MM.1S (cell line): ENCODE results near the gene NAA25.
"Not testable (repeated sequence)": the region's sequence is repeated elsewhere in the genome, so short reads cannot be mapped to it uniquely, and the experiment has no call there.

Experiments
- DNase-seq: peaks from one replicate; pipeline ENCODE4 v3.0.0-alpha.2; 2015
- H2AFZ ChIP-seq: fragments of 300-600 bp; sonication (generic); 2 replicates; pipeline ENCODE4 v1.6.0; 2016; ENCODE audit warnings: antibody characterized with exemption, low read length
- H3F3A ChIP-seq: fragments of 300-600 bp; sonication (generic); 2 replicates; pipeline ENCODE4 v1.6.1; 2016; ENCODE audit warnings: mild to moderate bottlenecking, antibody characterized with exemption, low read length, moderate library complexity, mixed read lengths; ENCODE audit not compliant: insufficient read depth
- H3K27ac ChIP-seq: fragments of 300-600 bp; sonication (generic); 2 replicates; pipeline ENCODE4 v1.5.1; 2016; ENCODE audit warnings: mild to moderate bottlenecking, low read length
- H3K27me3 ChIP-seq: fragments of 300-600 bp; sonication (generic); replicated peaks from 2 replicates; pipeline ENCODE4 v1.6.0; 2016; ENCODE audit warnings: low read length; ENCODE audit not compliant: insufficient read depth
- H3K36me3 ChIP-seq: fragments of 300-600 bp; sonication (generic); replicated peaks from 2 replicates; pipeline ENCODE4 v1.6.1; 2016; ENCODE audit warnings: mild to moderate bottlenecking, low read length, mixed read lengths; ENCODE audit not compliant: insufficient read depth
- H3K4me1 ChIP-seq: fragments of 300-600 bp; sonication (generic); 2 replicates; pipeline ENCODE4 v1.6.1; 2016; ENCODE audit warnings: low read length, mixed read lengths
- H3K4me2 ChIP-seq: fragments of 300-600 bp; sonication (generic); 2 replicates; pipeline ENCODE4 v1.6.0; 2016; ENCODE audit warnings: low read depth, low read length
- H3K4me3 ChIP-seq: fragments of 300-600 bp; sonication (generic); 2 replicates; pipeline ENCODE4 v1.5.1; 2016; ENCODE audit warnings: low read length, mixed read lengths
- H3K79me2 ChIP-seq: fragments of 300-600 bp; sonication (generic); 2 replicates; pipeline ENCODE4 v1.6.1; 2016; ENCODE audit warnings: mixed run types, low read length, mixed read lengths
- H3K9ac ChIP-seq: fragments of 300-600 bp; sonication (generic); 2 replicates; pipeline ENCODE4 v1.6.1; 2016; ENCODE audit warnings: low read length, mixed read lengths
- H3K9me2 ChIP-seq: fragments of 300-600 bp; sonication (generic); replicated peaks from 2 replicates; pipeline ENCODE4 v1.6.1; 2016; ENCODE audit warnings: mild to moderate bottlenecking, low read length, mixed read lengths; ENCODE audit not compliant: insufficient read depth
- H3K9me3 ChIP-seq: fragments of 300-600 bp; sonication (generic); replicated peaks from 2 replicates; pipeline ENCODE4 v1.6.1; 2016; ENCODE audit warnings: mild to moderate bottlenecking, low read length, mixed read lengths; ENCODE audit not compliant: insufficient read depth
- H4K20me1 ChIP-seq: fragments of 300-600 bp; sonication (generic); 2 replicates; pipeline ENCODE4 v1.6.1; 2016; ENCODE audit warnings: mild to moderate bottlenecking, low read length, moderate library complexity, mixed read lengths; ENCODE audit not compliant: insufficient read depth
- EZH2 ChIP-seq: fragments of 300-600 bp; sonication (generic); optimal IDR thresholded peaks from 2 replicates; pipeline ENCODE3; 2017; ENCODE audit warnings: low read depth, mild to moderate bottlenecking, antibody characterized with exemption, low read length, mixed read lengths
- EZH2phosphoT487 ChIP-seq: fragments of 300-600 bp; sonication (generic); IDR thresholded peaks from 2 replicates; pipeline ENCODE4 v1.6.1; 2018; ENCODE audit warnings: antibody characterized with exemption, low read length
- TF ChIP-seq, protein P1 (sequence below): fragments of 300-600 bp; sonication (generic); IDR thresholded peaks from 2 replicates; pipeline ENCODE4 v1.5.1; 2016; ENCODE audit warnings: antibody characterized with exemption, low read length, mixed read lengths

Gene NAA25

DNA sequence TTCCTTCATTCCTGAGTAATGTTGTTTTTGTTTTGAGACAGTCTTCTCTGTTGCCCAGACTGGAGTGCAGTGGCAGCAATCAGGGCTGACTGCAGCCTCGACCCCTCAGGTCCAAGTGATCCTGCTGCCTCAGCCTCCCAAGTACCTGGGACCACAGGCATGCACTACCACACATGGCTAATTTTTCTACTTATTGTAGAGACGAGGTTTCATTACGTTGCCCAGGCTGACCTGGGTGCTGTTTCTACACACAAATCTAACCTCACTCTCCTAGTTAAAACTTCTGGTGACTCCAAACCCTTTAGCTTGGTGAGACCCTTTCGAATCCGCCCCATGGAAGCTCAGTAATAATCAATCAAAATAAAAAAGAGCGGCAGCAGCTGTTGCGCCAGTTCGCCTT, 96.9 kb downstream of the NAA25 start:
- Histone ChIP-seq H3K4me1 (peaks cover 25% of the 10 kb centered on the region), H3K79me2 (peaks cover 28% of the 10 kb centered on the region)

GRCh38 chr12:112010415-112011344, 97.9 kb downstream of the NAA25 start:
- no peak overlapping the region for H3K9ac ChIP-seq
- no peak for DNase-seq
- peaks cover 24% of the 10 kb centered on the region for H3F3A ChIP-seq
- peak overlapping the region; percentile 34; the same call in 1 of the 2 replicates for H3K27ac ChIP-seq
- no peaks in the 10 kb centered on the region for H3K9me2 ChIP-seq
- peaks cover 18% of the 10 kb centered on the region for H3K79me2 ChIP-seq
- H3K4me2 ChIP-seq: no peak overlapping the region
- no peaks in the 10 kb centered on the region for H3K9me3 ChIP-seq
- no peaks in the 10 kb centered on the region for H3K27me3 ChIP-seq
- H3K4me3 ChIP-seq: no peak overlapping the region
- TF ChIP-seq EZH2phosphoT487: no peak
- TF ChIP-seq, protein P1, sequence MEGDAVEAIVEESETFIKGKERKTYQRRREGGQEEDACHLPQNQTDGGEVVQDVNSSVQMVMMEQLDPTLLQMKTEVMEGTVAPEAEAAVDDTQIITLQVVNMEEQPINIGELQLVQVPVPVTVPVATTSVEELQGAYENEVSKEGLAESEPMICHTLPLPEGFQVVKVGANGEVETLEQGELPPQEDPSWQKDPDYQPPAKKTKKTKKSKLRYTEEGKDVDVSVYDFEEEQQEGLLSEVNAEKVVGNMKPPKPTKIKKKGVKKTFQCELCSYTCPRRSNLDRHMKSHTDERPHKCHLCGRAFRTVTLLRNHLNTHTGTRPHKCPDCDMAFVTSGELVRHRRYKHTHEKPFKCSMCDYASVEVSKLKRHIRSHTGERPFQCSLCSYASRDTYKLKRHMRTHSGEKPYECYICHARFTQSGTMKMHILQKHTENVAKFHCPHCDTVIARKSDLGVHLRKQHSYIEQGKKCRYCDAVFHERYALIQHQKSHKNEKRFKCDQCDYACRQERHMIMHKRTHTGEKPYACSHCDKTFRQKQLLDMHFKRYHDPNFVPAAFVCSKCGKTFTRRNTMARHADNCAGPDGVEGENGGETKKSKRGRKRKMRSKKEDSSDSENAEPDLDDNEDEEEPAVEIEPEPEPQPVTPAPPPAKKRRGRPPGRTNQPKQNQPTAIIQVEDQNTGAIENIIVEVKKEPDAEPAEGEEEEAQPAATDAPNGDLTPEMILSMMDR: no peak
- TF ChIP-seq EZH2: no peak
- peaks cover 30% of the 10 kb centered on the region for H3K4me1 ChIP-seq
- H4K20me1 ChIP-seq: no peaks in the 10 kb centered on the region
- H2AFZ ChIP-seq: no peak overlapping the region
- H3K36me3 ChIP-seq: peaks cover under 1% of the 10 kb centered on the region; the same call in 1 of the 2 replicates

More for the DNA sequence above, 96.9 kb downstream of the NAA25 start:
- peaks cover 24% of the 10 kb centered on the region for H3F3A ChIP-seq
- TF ChIP-seq EZH2phosphoT487 (no peak), EZH2 (no peak)
- TF ChIP-seq, protein P1: no peak
- H3K36me3 ChIP-seq: peaks cover 4% of the 10 kb centered on the region; the same call in 1 of the 2 replicates
- H3K27me3 ChIP-seq: no peaks in the 10 kb centered on the region
- no peaks in the 10 kb centered on the region for H4K20me1 ChIP-seq
- no peak overlapping the region for H3K4me3 ChIP-seq
- DNase-seq: no peak
- H3K9me2 ChIP-seq: no peaks in the 10 kb centered on the region
- H3K27ac ChIP-seq: no peak overlapping the region
- peak overlapping the region; percentile 90; the same call in 1 of the 2 replicates for H3K4me2 ChIP-seq
- no peak overlapping the region for H3K9ac ChIP-seq
- H3K9me3 ChIP-seq: no peaks in the 10 kb centered on the region
- no peak overlapping the region for H2AFZ ChIP-seq

- H3K9me3 ChIP-seq, H4K20me1 ChIP-seq, H3K4me3 ChIP-seq, H2AFZ ChIP-seq, H3K9me2 ChIP-seq, H3K27me3 ChIP-seq, H3K4me2 ChIP-seq, H3K9ac ChIP-seq, H3K36me3 ChIP-seq: not testable (repeated sequence)
- Histone ChIP-seq H3F3A (peaks cover 23% of the 10 kb centered on the region), H3K79me2 (peaks cover 12% of the 10 kb centered on the region), H3K27ac (peak overlapping the region; percentile 34; the same call in 1 of the 2 replicates), H3K4me1 (peaks cover 26% of the 10 kb centered on the region)
- peak; percentile 36 for DNase-seq
Observed at GRCh38 chr12:112009596-112009995, 99.0 kb downstream of the NAA25 start.

DNA sequence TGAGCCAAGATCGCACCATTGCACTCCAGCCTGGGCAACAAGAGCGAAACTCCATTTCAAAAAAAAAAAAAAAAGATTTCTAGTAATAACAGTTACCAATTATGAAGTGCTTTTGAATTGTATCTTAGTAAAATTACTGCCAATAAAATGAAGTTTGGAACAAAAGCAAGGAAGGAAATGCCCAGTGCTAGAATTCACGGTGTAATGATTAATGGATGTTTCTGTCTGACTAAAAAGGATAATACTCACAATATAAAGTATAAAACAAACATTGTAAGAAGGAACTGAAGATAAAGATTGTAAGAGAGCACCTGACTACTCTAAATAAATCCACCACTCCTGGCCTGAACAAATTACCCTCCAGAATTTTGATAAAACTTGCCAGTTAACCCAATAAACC, 99.7 kb downstream of the NAA25 start:
- TF ChIP-seq, protein P1: no peak
- TF ChIP-seq EZH2: no peak
- no peak for TF ChIP-seq EZH2phosphoT487
- Histone ChIP-seq H3K27me3 (no peaks in the 10 kb centered on the region), H3K27ac (no peak overlapping the region)

More for the DNA sequence above, 99.7 kb downstream of the NAA25 start:
- H3K36me3 ChIP-seq: no peaks in the 10 kb centered on the region
- no peak overlapping the region for H3K4me3 ChIP-seq
- no peak for DNase-seq
- H2AFZ ChIP-seq: no peak overlapping the region
- peaks cover 11% of the 10 kb centered on the region for H3K79me2 ChIP-seq
- no peaks in the 10 kb centered on the region for H3K9me2 ChIP-seq
- H3F3A ChIP-seq: peaks cover 16% of the 10 kb centered on the region; the same call in 1 of the 2 replicates
- peaks cover 26% of the 10 kb centered on the region for H3K4me1 ChIP-seq
- H3K4me2 ChIP-seq: no peak overlapping the region
- no peaks in the 10 kb centered on the region for H4K20me1 ChIP-seq
- H3K9ac ChIP-seq: no peak overlapping the region
- H3K9me3 ChIP-seq: no peaks in the 10 kb centered on the region
